HFFc6 (cell line): ENCODE measurements around the gene TMEM61. TPM values are rescaled to one million over a fixed set of nuclear protein-coding genes. Genes with fewer than 3 reads are reported as not detected.

ENCODE experiments used
- DNase-seq: peaks from one replicate; pipeline ENCODE4 v3.0.0-alpha.2; 2018
- H3K27ac Mint-ChIP-seq: 2 replicates; pipeline ENCODE4 v1.8.0; 2020; ENCODE audit warnings: mild to moderate bottlenecking, mixed read lengths
- H3K27me3 Mint-ChIP-seq: 2 replicates; pipeline ENCODE4 v1.8.0; 2021; ENCODE audit warnings: mild to moderate bottlenecking, moderate library complexity, mixed read lengths; ENCODE audit not compliant: insufficient read depth
- H3K36me3 Mint-ChIP-seq: 2 replicates; pipeline ENCODE4 v1.8.0; 2021; ENCODE audit warnings: low read depth, mixed read lengths
- H3K4me1 Mint-ChIP-seq: 2 replicates; pipeline ENCODE4 v1.8.0; 2020; ENCODE audit warnings: low read depth, mixed read lengths
- H3K4me3 Mint-ChIP-seq: 2 replicates; pipeline ENCODE4 v1.8.0; 2020; ENCODE audit warnings: mild to moderate bottlenecking, moderate library complexity, mixed read lengths
- H3K9me3 Mint-ChIP-seq: 2 replicates; pipeline ENCODE4 v1.8.0; 2020; ENCODE audit warnings: mild to moderate bottlenecking, mixed read lengths
- total RNA-seq, 6 experiments: library from RNA; stranded (reverse); fragmentation: NEBNext Ultra II Directional; extraction: Animal tissue kit (Norgen Biotek cat#: 25700); gene quantifications; 2 replicates in 1 of 6; 3 replicates in 5 of 6; pipeline ENCODE4 v1.2.3, GENCODE V29; 2021
- TF ChIP-seq, protein P1 (sequence below): fragments of 200-600 bp; sonication (generic); IDR thresholded peaks from 2 replicates; pipeline ENCODE4 v1.5.0; 2021; ENCODE audit warnings: antibody characterized with exemption, mild to moderate bottlenecking

TMEM61 gene
- total RNA-seq, 6 experiments from 2014 or later: not detected

DNA sequence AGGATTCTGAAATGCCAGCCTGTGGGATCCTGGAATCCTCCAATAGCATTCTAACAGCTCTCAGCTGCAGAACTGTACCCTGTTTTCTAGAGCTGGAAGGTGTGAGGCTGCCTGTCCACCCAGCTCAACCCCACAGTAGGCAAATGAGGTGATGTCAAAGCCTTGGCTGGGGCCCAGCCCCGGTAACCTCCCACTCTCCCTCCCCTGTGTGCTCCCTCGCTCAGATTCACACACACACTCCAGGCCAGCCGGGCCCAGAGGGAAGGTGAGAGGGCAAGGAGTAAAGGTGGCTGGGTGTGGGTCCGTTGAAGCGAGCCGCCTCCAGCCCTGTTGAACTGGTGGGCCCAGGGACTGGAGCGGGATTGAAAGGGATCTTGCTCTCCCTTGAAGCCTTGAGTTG lies 18.2 kb downstream of the TMEM61 start, which contains the start of gene BSND:
Gene BSND (plus strand): TSS at position 257 of the 400 bp plus-strand sequence. CDS start 254 bp downstream, outside the sequence.
- no peak for DNase-seq
- no peaks in the 10 kb centered on the region for H3K36me3 Mint-ChIP-seq
- H3K4me3 Mint-ChIP-seq: no peak within 1 kb of the TSS
- peaks cover 13% of the 10 kb centered on the region for H3K4me1 Mint-ChIP-seq
- peaks cover 28% of the 10 kb centered on the region for H3K27me3 Mint-ChIP-seq
- TF ChIP-seq, protein P1, sequence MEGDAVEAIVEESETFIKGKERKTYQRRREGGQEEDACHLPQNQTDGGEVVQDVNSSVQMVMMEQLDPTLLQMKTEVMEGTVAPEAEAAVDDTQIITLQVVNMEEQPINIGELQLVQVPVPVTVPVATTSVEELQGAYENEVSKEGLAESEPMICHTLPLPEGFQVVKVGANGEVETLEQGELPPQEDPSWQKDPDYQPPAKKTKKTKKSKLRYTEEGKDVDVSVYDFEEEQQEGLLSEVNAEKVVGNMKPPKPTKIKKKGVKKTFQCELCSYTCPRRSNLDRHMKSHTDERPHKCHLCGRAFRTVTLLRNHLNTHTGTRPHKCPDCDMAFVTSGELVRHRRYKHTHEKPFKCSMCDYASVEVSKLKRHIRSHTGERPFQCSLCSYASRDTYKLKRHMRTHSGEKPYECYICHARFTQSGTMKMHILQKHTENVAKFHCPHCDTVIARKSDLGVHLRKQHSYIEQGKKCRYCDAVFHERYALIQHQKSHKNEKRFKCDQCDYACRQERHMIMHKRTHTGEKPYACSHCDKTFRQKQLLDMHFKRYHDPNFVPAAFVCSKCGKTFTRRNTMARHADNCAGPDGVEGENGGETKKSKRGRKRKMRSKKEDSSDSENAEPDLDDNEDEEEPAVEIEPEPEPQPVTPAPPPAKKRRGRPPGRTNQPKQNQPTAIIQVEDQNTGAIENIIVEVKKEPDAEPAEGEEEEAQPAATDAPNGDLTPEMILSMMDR: no peak
- no peaks in the 10 kb centered on the region for H3K9me3 Mint-ChIP-seq
- H3K27ac Mint-ChIP-seq: no peak within 1 kb of the TSS

DNA sequence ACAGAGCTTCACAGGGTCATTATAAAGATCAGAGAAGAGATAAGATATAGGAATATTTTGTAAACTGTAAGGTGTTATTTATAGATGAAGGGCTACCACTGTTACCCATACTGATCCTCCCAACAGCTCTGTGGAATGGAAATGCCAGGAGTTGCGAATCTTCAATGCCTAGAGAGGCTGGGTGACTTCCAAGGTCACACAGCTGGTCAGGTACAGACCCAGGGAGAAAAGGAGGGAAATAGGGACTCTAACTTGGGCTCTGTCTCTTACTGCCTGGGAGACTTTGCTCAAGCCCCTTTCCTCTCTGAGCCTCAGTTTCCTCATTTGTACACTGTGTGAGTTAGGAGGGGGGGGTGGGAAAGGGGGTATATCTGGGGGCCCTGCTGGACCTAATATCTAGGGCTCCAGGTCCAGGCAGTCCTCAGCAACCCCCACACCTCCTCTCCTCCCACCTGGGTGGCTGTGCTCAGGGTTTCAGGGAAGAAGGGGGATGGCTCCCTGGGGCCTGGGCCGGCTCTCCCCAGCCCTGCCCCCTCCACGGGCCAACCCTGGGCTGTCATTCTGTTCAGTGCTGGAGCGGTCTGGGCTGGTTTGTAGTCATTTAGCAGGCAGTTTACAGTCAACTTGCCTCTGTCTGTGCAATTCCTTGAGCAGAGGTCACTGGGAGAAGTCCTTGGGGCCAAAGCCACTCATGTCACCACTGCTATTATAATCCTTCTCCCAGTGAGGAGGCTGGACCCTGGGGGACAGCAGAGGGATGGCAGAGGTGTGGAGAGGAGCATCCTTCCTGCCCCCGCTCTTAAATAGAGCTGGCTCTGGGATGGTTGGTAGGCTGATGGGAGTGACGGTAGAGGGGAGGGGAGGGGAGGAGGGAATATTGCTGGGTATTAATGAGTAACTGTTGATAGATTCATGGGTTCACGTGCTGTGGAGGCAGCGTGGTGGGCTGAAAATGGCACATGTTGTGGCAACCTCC lies 20.0 kb downstream of the TMEM61 start:
- Mint-ChIP-seq H3K4me1 (peaks cover 13% of the 10 kb centered on the region), H3K27me3 (peaks cover 21% of the 10 kb centered on the region), H3K27ac (no peak overlapping the region), H3K36me3 (no peaks in the 10 kb centered on the region), H3K9me3 (no peaks in the 10 kb centered on the region), H3K4me3 (no peak overlapping the region)
- TF ChIP-seq, protein P1: no peak
- DNase-seq: no peak

DNA sequence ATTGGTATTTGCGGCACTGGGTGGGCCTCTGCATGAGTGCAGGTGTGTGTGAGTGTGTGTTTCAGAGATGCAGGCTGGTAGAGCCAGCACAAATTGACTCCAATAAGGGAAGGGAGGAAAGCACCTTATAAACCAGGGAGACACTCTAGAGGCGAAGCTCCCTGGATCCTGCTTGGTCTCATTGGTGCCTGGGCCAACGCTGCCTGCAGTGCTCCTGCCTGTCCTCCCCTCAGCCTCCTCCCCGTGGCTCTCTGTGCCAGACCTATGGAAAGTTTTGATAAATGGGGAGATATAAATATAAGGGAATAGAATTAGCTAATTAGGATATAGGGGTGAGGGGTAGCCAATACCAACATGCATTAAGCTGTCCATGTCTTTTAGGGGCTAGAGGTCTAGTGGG lies 20.9 kb downstream of the TMEM61 start:
- Mint-ChIP-seq H3K4me3 (no peak overlapping the region), H3K36me3 (no peaks in the 10 kb centered on the region), H3K27ac (no peak overlapping the region), H3K9me3 (no peaks in the 10 kb centered on the region), H3K4me1 (peaks cover 4% of the 10 kb centered on the region), H3K27me3 (peaks cover 11% of the 10 kb centered on the region)
- TF ChIP-seq, protein P1: no peak
- no peak for DNase-seq

DNA sequence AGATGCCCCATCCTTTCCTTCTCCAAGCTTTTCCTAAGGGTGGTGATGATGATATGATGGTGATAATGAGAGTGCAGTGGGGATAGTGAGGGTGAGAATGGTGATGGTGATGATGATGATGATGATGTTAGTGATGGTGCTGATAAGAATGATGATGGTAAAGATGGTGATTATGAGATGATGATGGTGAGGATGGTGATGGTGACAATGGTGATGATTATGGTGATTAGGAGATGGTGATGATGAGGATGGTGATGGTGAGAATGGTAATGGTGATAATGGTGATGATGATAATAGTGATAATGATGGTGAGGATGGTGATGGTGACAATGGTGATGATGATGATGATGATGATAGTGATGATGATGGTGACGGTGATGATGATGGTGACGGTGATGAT lies 22.3 kb downstream of the TMEM61 start:
- Mint-ChIP-seq H3K27ac (no peak overlapping the region), H3K4me3 (no peak overlapping the region), H3K27me3 (peaks cover 10% of the 10 kb centered on the region), H3K36me3 (no peaks in the 10 kb centered on the region), H3K9me3 (no peaks in the 10 kb centered on the region), H3K4me1 (peaks cover 9% of the 10 kb centered on the region)
- TF ChIP-seq, protein P1: no peak
- DNase-seq: no peak

DNA sequence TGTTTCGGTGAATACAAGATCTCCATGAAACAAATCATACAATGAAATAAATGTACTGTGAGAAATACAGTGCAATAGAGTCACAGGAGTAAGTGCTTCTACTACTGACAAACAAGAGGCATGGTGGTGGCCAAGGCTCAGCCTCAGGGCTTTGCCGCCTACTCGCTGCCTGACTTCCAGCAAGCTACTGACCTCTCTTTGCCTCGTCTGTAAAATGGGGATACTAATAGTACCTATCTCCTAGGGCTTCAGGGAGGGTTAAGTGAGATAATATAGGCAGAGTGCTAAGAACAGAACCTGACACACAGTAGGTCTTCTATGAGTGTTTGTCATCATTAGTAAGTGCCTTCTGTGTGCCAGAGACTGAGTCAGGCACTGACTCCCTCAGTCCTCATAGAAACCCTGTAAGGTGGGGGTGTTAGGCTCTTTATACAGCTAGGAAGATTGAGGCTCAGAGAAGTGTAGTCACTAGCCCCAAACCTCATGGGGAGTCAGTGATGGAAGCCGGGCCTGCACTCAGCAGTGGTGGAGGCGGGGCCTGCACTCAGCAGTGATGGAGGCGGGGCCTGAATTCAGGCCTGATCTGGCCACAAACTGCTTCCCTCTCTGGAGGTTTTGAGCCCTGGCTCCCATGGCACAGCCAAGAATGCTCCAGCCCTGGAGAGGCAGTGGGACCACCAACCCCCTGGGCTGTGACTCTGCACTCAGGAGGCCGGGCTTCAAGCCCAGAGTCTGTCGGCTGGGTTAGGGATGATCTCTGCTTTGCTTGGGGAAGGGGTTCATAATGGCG lies 25.1 kb downstream of the TMEM61 start:
- DNase-seq: no peak
- Mint-ChIP-seq H3K4me1 (peaks cover 24% of the 10 kb centered on the region), H3K27ac (no peak overlapping the region), H3K36me3 (0 out of 2 replicates have a peak, but pooled peaks cover 5% of the 10 kb centered on the region), H3K4me3 (no peak overlapping the region), H3K27me3 (no peaks in the 10 kb centered on the region; the same call in 1 of the 2 replicates), H3K9me3 (no peaks in the 10 kb centered on the region)
- TF ChIP-seq, protein P1: no peak
